ENCODE data around the gene GSC2. TPM values are rescaled to one million over a fixed set of nuclear protein-coding genes. Genes with fewer than 3 reads are reported as not detected.

The GSC2 gene
- total RNA-seq, 2 donors from 2014 or later = not detected

DNA sequence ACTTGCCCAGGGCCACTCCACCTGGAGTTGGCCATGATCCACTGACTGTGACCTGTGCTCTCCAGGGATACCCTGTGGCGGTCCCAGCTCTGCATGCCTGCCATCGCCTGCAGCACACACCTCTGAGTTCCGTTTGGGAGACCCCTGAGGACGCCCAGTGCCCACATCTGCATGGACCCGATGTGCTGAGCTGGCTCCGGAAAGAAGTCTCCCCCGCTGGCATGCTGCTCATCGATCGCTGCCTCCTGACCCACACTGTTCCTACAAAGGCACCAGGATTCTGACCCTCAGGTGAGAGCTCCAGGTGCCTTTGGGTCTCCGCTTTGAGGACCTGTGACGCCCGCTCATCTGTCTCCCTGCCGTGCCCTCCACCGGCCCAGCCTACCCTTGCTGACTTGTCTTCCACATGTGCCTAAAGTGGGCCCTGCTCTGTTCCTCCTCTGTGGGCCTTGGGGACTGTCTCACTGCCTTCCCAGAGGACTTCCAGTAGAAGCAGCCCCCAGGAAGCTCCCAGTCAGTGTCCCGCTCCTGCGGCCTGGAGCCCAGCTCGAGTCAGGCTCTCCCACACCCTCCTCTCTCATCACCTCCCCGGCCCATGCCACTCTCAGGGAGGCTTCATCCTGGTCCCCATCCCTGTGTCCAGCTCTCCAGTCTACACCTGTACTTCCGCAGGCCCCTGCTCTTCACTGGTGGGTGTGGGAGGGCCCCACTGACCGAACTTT lies 34.3 kb upstream of the GSC2 start:
- Histone ChIP-seq H3K27ac (no peak overlapping the region), H3K36me3 (no peaks in the 10 kb centered on the region), H3K4me1 (ENCODE audit: control insufficient read depth in 1 of 2, low read depth in 2 of 2) (no peaks in the 10 kb centered on the region), H3K4me3 (no peak overlapping the region), H3K9me3 (no peaks in the 10 kb centered on the region), H3K27me3 (replicated peaks; ENCODE audit: insufficient read depth) (no peaks in the 10 kb centered on the region)
- DNase-seq (ENCODE audit: low spot score) (no peak), ATAC-seq (ENCODE audit: insufficient number of reproducible peaks, low FRiP score, low read depth) (no peak)
- TF ChIP-seq, protein P1, sequence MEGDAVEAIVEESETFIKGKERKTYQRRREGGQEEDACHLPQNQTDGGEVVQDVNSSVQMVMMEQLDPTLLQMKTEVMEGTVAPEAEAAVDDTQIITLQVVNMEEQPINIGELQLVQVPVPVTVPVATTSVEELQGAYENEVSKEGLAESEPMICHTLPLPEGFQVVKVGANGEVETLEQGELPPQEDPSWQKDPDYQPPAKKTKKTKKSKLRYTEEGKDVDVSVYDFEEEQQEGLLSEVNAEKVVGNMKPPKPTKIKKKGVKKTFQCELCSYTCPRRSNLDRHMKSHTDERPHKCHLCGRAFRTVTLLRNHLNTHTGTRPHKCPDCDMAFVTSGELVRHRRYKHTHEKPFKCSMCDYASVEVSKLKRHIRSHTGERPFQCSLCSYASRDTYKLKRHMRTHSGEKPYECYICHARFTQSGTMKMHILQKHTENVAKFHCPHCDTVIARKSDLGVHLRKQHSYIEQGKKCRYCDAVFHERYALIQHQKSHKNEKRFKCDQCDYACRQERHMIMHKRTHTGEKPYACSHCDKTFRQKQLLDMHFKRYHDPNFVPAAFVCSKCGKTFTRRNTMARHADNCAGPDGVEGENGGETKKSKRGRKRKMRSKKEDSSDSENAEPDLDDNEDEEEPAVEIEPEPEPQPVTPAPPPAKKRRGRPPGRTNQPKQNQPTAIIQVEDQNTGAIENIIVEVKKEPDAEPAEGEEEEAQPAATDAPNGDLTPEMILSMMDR (IDR thresholded peaks at IDR 0.05) = no peak

DNA sequence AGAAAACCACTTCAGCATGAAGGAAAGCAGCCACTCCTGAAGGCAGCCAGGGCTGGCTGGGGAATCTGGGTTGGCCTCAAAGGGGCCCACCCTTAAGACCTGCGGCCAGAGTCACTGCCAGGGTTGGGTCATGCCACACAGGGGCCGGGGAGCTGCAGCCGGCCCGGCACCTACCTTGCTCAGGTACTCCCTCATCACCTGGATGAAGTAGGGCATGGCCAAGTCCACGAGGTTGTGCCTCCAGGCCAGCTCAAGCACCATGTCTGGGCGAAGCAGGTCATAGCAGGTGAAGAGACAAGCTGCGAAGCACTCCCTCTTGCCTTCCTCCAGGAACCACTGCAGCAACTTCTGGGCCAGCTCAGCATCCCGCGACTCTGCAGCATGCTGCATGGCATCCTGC lies 33.1 kb upstream of the GSC2 start:
- no peaks in the 10 kb centered on the region for H3K4me1 ChIP-seq (ENCODE audit: control insufficient read depth in 1 of 2, low read depth in 2 of 2)
- H3K36me3 ChIP-seq = no peaks in the 10 kb centered on the region
- H3K9me3 ChIP-seq = no peaks in the 10 kb centered on the region
- DNase-seq (ENCODE audit: low spot score) (no peak), ATAC-seq (ENCODE audit: insufficient number of reproducible peaks, low FRiP score, low read depth) (no peak)
- H3K4me3 ChIP-seq = no peak overlapping the region
- TF ChIP-seq, protein P1 (IDR thresholded peaks at IDR 0.05) = no peak
- H3K27ac ChIP-seq = no peak overlapping the region
- no peaks in the 10 kb centered on the region for H3K27me3 ChIP-seq (replicated peaks; ENCODE audit: insufficient read depth)

DNA sequence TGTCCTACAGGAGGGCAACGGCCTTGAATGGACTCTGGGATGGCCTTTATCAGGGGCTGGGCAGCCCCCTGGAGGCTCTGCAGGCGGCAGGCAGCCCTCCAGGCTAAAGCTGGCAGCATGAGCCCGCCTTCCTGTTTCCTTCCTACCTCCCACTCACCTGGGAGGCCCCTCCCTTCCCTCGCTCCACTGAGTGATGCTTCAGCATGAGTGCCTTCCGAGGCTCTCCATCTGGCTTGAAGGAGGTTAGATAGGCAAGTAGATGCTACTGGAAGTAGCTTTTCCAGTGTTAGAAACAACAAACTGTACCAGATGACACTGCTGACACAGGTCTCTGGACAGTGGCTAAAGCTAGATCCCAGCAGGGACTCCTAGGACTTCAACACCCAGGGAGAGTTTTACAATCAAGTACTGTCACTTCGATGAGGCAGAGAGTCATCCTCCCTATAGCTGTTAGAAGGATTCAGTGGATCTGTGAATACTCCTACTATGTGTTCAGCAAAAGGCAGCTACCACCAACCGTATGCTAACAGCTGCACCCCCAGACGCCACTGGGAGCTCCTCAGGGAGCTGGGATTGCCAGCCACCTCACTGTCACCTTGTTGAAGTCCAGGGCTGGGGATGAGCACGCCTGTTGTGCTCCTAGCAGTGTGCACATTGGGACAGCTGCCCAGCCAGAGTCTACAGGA lies 32.5 kb upstream of the GSC2 start:
- H3K36me3 ChIP-seq = no peaks in the 10 kb centered on the region
- peaks cover 2 to 3% of the 10 kb centered on the region in 2 donors for H3K4me1 ChIP-seq (ENCODE audit: control insufficient read depth in 1 of 2, low read depth in 2 of 2)
- no peak for ATAC-seq (ENCODE audit: insufficient number of reproducible peaks, low FRiP score, low read depth)
- H3K27me3 ChIP-seq (replicated peaks; ENCODE audit: insufficient read depth) = no peaks in the 10 kb centered on the region
- no peak overlapping the region for H3K27ac ChIP-seq
- DNase-seq (ENCODE audit: low spot score) = no peak
- H3K4me3 ChIP-seq = no peak overlapping the region
- H3K9me3 ChIP-seq = no peaks in the 10 kb centered on the region
- TF ChIP-seq, protein P1 (IDR thresholded peaks at IDR 0.05) = no peak

DNA sequence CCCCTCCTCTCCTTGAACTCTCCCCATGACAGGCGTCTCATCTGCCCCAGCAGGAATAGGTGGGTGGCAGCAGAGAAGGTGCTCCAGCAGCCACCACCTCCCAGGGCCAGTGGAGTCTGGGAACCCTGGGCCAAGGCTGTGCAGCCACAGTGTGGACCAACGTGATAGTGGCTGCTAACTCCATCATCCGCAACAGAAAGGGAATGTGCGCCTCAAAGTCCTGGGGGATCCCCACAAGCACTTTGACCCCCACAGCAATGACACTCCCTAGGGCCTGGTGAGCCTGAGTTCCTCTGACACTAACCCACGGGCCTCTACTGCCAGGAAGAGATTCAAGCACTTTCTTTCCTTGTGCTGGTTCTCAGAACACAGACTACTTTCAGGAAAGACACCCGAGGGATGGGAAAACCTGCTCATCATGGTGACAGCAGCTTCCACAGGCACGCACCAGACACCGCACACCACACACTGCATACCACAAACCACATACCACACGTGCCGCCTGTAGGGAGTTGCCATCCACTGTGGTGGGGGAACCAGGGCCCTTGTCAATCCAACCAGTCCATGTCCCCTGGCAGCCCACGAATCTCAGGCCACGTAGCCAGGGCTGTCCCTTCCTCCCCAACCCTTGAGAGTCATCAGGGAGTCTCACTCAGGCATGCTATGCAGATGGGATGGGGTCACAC lies 31.8 kb upstream of the GSC2 start:
- H3K27ac ChIP-seq = no peak overlapping the region

More for the DNA sequence above, 31.8 kb upstream of the GSC2 start:
- Histone ChIP-seq H3K9me3 (no peaks in the 10 kb centered on the region), H3K4me1 (ENCODE audit: control insufficient read depth in 1 of 2, low read depth in 2 of 2) (peaks cover 8 to 10% of the 10 kb centered on the region in 2 donors), H3K4me3 (no peak overlapping the region), H3K27me3 (replicated peaks; ENCODE audit: insufficient read depth) (no peaks in the 10 kb centered on the region), H3K36me3 (no peaks in the 10 kb centered on the region)
- ATAC-seq (ENCODE audit: insufficient number of reproducible peaks, low FRiP score, low read depth) (no peak), DNase-seq (ENCODE audit: low spot score) (no peak)
- TF ChIP-seq, protein P1 (IDR thresholded peaks at IDR 0.05) = no peak

All from thoracic aorta (tissue), 2 donors.